K562 (cell line): ENCODE data around the gene ZNF622.

ENCODE experiments used
- BRCA1 ChIP-seq, 2 experiments: fragments of 450-650 bp in 1 of 2; sonication (generic) in 1 of 2; formaldehyde crosslinking in 1 of 2; IDR thresholded peaks; 2 replicates each; pipeline versions ENCODE4 v1.5.0 to v1.6.1; 2017 to 2020; ENCODE audit warnings: mild to moderate bottlenecking in 1 of 2, missing genetic modification reagents in 1 of 2
- CEBPB ChIP-seq: fragments of 450-650 bp; IDR thresholded peaks from 2 replicates; pipeline ENCODE4 v1.6.1; 2016; ENCODE audit warnings: missing genetic modification characterization, missing compliant biosample characterization
- GABPB1 ChIP-seq: sonication (generic); formaldehyde crosslinking; IDR thresholded peaks from 2 replicates; pipeline ENCODE4 v1.8.0; 2022; ENCODE audit warnings: mild to moderate bottlenecking, missing genetic modification reagents
- MAX ChIP-seq: sonication (generic); formaldehyde crosslinking; IDR thresholded peaks from 2 replicates; pipeline ENCODE4 v1.9.0; 2022; ENCODE audit warnings: mild to moderate bottlenecking, missing genetic modification reagents
- POLR2A ChIP-seq: fragments of 450-650 bp; conservative IDR thresholded peaks from 2 replicates; pipeline ENCODE4 v1.6.1; 2016
- RFX5 ChIP-seq: IDR thresholded peaks from 2 replicates; pipeline ENCODE4 v1.6.1; 2011; ENCODE audit warnings: low read depth, mild to moderate bottlenecking, improper control_type of control experiment, low read length
- STAG1 ChIP-seq: sonication (generic); formaldehyde crosslinking; IDR thresholded peaks from 2 replicates; pipeline ENCODE4 v1.5.0; 2020; ENCODE audit warnings: missing genetic modification reagents, borderline replicate concordance
- STAT6 ChIP-seq: sonication (generic); formaldehyde crosslinking; IDR thresholded peaks from 2 replicates; pipeline ENCODE4 v1.8.1; 2023; ENCODE audit warnings: mild to moderate bottlenecking, missing genetic modification reagents
- ZBTB33 ChIP-seq: sonication (generic); formaldehyde crosslinking; IDR thresholded peaks from 2 replicates; pipeline ENCODE4 v1.8.1; 2023; ENCODE audit warnings: mild to moderate bottlenecking, missing genetic modification reagents
- ZC3H11A ChIP-seq: IDR thresholded peaks from 2 replicates; pipeline ENCODE4 v1.6.1; 2012; ENCODE audit warnings: low read depth, low read length, improper control_type of control experiment

GRCh38 chr5:16406023-16406422 lies 59.6 kb downstream of the ZNF622 start:
- no peak for TF ChIP-seq BRCA1 (IDR thresholded peaks at IDR 0.05)
- no peak for TF ChIP-seq BRCA1 (CRISPR knock-in tag; IDR thresholded peaks at IDR 0.05)
- no peak for TF ChIP-seq POLR2A
- TF ChIP-seq ZBTB33 (CRISPR knock-in tag): no peak
- TF ChIP-seq RFX5: no peak
- 0 out of 2 replicates have a peak, but pooled peaks have one; percentile 6 for TF ChIP-seq CEBPB (tag)
- no peak for TF ChIP-seq GABPB1 (CRISPR knock-in tag)
- TF ChIP-seq STAG1 (CRISPR knock-in tag): no peak
- no peak for TF ChIP-seq ZC3H11A
- TF ChIP-seq MAX: no peak
- TF ChIP-seq STAT6 (CRISPR knock-in tag): no peak
